ENCODE data around the gene ASPHD2. TPM values are rescaled to one million over a fixed set of nuclear protein-coding genes. Genes with fewer than 3 reads are reported as not detected.

Gene ASPHD2, protein sequence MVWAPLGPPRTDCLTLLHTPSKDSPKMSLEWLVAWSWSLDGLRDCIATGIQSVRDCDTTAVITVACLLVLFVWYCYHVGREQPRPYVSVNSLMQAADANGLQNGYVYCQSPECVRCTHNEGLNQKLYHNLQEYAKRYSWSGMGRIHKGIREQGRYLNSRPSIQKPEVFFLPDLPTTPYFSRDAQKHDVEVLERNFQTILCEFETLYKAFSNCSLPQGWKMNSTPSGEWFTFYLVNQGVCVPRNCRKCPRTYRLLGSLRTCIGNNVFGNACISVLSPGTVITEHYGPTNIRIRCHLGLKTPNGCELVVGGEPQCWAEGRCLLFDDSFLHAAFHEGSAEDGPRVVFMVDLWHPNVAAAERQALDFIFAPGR
- 8.5 and 10.4 TPM in 2 replicates for total RNA-seq (2013; cell fraction: nucleolus; rRNA removed)
- total RNA-seq (2014; rRNA removed) = 10.4 and 10.8 TPM in 2 replicates
- 5.0 and 5.3 TPM in 2 replicates for total RNA-seq (2014; rRNA removed; fragmentation: Illumina TruSeq; extraction: Trizol)
- 10.6 TPM in 2 replicates for total RNA-seq (2021)
- 2.3 TPM for polyA plus RNA-seq (2011; ENCODE audit: low read depth)
- 6.2 and 7.7 TPM in 2 replicates for polyA plus RNA-seq (2011; rRNA removed)
- polyA plus RNA-seq (2011; cell fraction: cytosol; rRNA removed) = 7.7 and 8.5 TPM in 2 replicates
- polyA plus RNA-seq (2011; cell fraction: nucleus; rRNA removed) = 6.9 and 7.5 TPM in 2 replicates
- 3.4 and 4.4 TPM in 2 replicates for polyA plus RNA-seq (2012)
- polyA plus RNA-seq (2014; fragmentation: Illumina TruSeq; extraction: Trizol) = 3.5 and 5.1 TPM in 2 replicates
- polyA plus RNA-seq (2014; fragmentation: Nextera tagmentation; extraction: Ambion mirVana) = 1 to 10 TPM; 1.6 to 2.3 TPM
- 9.0 TPM in 2 replicates for polyA plus RNA-seq (2014; rRNA removed)
- polyA plus RNA-seq (2016; fragmentation: Nextera tagmentation; extraction: Ambion mirVana) = 1 to 10 TPM; 1.6 to 3.2 TPM
- 10.2 and 15.7 TPM in 2 replicates for polyA minus RNA-seq (2011; rRNA and poly(A)+ RNA removed)
- polyA minus RNA-seq (2011; cell fraction: cytosol; rRNA and poly(A)+ RNA removed) = 3.7 and 5.5 TPM in 2 replicates
- 4.5 and 6.3 TPM in 2 replicates for polyA minus RNA-seq (2011; cell fraction: nucleus; rRNA and poly(A)+ RNA removed)
- Bru-seq, nascent RNA = percentile 59 among the genes with signal in this experiment
- percentile 52 among the genes with signal in this experiment for BruChase-seq, experiment 1, labeled RNA remaining after a 6-hour chase
- percentile 60 among the genes with signal in this experiment for BruChase-seq, experiment 2, labeled RNA remaining after a 2-hour chase
- long read RNA-seq, experiment 1, partial matches to known transcripts = 0 of 1 reads
- long read RNA-seq, experiment 1, other reads (novel, unspliced or antisense) = 1 of 1 reads
- long read RNA-seq, experiment 2, partial matches to known transcripts = 0 of 3 reads
- long read RNA-seq, experiment 2, other reads (novel, unspliced or antisense) = 3 of 3 reads

DNA sequence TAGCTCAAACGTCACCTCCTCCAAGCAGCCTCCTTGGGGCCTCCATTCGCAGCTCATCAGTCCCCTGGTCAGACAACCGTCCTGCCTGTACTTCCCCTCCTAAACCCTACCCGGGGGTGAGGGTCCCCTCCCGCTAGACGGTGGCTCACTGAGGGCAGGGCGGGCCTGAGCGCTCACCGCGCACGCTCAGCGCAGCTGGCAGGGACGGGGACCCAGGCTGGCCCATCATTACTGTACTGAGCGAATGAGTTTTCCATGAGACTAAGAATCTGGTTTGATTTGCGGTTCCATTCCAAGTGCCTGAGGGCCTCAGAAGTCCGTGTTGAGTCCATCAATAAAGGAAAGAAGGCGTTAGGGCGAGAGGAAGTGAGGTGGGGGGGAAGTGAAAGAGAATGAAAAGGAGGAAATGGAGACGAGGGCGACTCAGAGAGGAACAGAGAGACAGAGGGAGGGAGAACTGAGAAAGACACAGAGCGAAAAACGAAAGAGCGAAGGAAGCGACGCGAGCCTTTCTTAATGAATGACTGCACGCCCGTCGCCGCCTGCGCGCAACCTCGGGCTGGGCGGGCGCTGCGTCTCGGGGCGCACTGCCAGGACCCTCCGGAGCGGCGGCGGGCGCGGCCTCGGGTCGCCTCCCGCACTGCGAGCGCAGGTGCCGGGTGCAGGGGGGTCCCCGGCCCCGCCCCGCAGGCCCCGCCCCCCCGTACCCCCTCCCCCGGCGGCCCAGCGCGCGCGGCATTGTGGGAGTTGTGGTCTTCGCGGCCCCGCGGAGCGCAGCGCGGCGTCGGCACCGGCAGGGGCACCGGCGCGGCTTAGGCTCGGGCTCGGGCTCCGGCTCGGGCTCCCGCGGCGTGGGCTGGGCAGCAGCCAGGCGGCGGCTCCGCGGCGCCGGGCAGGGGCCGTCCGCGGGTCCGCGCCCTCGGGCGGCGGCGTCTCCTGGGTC, at the start of gene ASPHD2:
Gene ASPHD2 (plus strand): TSS at position 746 of the 943 bp plus-strand sequence. CDS start 4,356 bp downstream, outside the sequence.
- ChIA-PET CTCF (interaction anchor here (1.0 to 1.1 kb wide), 2 partner anchors 164 to 245 kb away, joined by 3 read pairs; no protein-coding TSS in a partner anchor), RAD21 (ENCODE audit: unreplicated experiment) (no interaction called here), SMC1A (ENCODE audit: uncharacterized antibody, unreplicated experiment) (interaction anchor here (1.0 to 1.8 kb wide), 4 partner anchors 9 to 215 kb away, joined by 4 to 5 read pairs (median 4); no protein-coding TSS in a partner anchor), POLR2A (interaction anchor here (0.6 kb wide), 1 partner anchor 56 kb away, joined by 3 read pairs; no protein-coding TSS in a partner anchor)
- peak within 1 kb of the TSS; percentile 81 for H2AFZ ChIP-seq (ENCODE audit: control insufficient read depth, low read depth, low read length)
- peaks cover 36% of the 10 kb centered on the region for H3K4me1 ChIP-seq (ENCODE audit: control insufficient read depth, insufficient read depth, low read length)
- peak within 1 kb of the TSS; percentile 92 for H3K4me3 ChIP-seq
- WGBS (ENCODE audit: insufficient coverage, insufficient replicate concordance, low lambda C conversion rate, missing lambda C conversion rate) = 1% methylated on average over 57 of the region's 96 CpGs
- DNase-seq (ENCODE audit: low read depth, low spot score) (peak; percentile 81), FAIRE-seq (peak; percentile 90), ATAC-seq (peak; percentile 90)
- peaks cover 27% of the 10 kb centered on the region for H3K79me2 ChIP-seq (ENCODE audit: control insufficient read depth, insufficient read depth, low read length)
- H3K36me3 ChIP-seq (ENCODE audit: control insufficient read depth in 2 of 2, insufficient read depth in 2 of 2, low read length in 1 of 2) = peaks cover 0 to 4% of the 10 kb centered on the region in 2 experiments; a peak in 2 of 4 replicates
- H3K9ac ChIP-seq (ENCODE audit: control insufficient read depth, insufficient read depth, low read length) = peak within 1 kb of the TSS; percentile 84
- BruUV-seq (replicated peaks) = TSS peak; percentile 91
- H3K27ac ChIP-seq (ENCODE audit: control insufficient read depth, insufficient read depth) = peak within 1 kb of the TSS; percentile 93
- H3K9me3 ChIP-seq (replicated peaks; ENCODE audit: control insufficient read depth, insufficient read depth, low read length) = no peaks in the 10 kb centered on the region; the same call in 2 of the 3 replicates
- peak within 1 kb of the TSS; percentile 100 for H3K4me2 ChIP-seq (ENCODE audit: control insufficient read depth, insufficient read depth)
- H4K20me1 ChIP-seq (ENCODE audit: control insufficient read depth, insufficient read depth) = no peaks in the 10 kb centered on the region
- in situ Hi-C loops (cut with MboI) (no loop called here), intact Hi-C loops (cut with micrococcal nuclease; ENCODE audit: unreplicated experiment) (no loop called here)
- H3K27me3 ChIP-seq (replicated peaks in 1 of 2; ENCODE audit: control insufficient read depth in 2 of 2, insufficient read depth in 2 of 2, low read length in 1 of 2) = no peaks in the 10 kb centered on the region
- TF ChIP-seq BHLHE40 (IDR thresholded peaks at IDR 0.05; ENCODE audit: borderline replicate concordance in 1 of 2, low read depth in 2 of 2, low read length in 1 of 2) = peak in 1 of 2 experiments; percentile 85
- TF ChIP-seq, protein P1, sequence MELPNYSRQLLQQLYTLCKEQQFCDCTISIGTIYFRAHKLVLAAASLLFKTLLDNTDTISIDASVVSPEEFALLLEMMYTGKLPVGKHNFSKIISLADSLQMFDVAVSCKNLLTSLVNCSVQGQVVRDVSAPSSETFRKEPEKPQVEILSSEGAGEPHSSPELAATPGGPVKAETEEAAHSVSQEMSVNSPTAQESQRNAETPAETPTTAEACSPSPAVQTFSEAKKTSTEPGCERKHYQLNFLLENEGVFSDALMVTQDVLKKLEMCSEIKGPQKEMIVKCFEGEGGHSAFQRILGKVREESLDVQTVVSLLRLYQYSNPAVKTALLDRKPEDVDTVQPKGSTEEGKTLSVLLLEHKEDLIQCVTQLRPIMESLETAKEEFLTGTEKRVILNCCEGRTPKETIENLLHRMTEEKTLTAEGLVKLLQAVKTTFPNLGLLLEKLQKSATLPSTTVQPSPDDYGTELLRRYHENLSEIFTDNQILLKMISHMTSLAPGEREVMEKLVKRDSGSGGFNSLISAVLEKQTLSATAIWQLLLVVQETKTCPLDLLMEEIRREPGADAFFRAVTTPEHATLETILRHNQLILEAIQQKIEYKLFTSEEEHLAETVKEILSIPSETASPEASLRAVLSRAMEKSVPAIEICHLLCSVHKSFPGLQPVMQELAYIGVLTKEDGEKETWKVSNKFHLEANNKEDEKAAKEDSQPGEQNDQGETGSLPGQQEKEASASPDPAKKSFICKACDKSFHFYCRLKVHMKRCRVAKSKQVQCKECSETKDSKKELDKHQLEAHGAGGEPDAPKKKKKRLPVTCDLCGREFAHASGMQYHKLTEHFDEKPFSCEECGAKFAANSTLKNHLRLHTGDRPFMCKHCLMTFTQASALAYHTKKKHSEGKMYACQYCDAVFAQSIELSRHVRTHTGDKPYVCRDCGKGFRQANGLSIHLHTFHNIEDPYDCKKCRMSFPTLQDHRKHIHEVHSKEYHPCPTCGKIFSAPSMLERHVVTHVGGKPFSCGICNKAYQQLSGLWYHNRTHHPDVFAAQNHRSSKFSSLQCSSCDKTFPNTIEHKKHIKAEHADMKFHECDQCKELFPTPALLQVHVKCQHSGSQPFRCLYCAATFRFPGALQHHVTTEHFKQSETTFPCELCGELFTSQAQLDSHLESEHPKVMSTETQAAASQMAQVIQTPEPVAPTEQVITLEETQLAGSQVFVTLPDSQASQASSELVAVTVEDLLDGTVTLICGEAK (IDR thresholded peaks at IDR 0.05; ENCODE audit: borderline replicate concordance) = peak; percentile 42; the same call in 1 of the 2 replicates
- TF ChIP-seq, protein P2, sequence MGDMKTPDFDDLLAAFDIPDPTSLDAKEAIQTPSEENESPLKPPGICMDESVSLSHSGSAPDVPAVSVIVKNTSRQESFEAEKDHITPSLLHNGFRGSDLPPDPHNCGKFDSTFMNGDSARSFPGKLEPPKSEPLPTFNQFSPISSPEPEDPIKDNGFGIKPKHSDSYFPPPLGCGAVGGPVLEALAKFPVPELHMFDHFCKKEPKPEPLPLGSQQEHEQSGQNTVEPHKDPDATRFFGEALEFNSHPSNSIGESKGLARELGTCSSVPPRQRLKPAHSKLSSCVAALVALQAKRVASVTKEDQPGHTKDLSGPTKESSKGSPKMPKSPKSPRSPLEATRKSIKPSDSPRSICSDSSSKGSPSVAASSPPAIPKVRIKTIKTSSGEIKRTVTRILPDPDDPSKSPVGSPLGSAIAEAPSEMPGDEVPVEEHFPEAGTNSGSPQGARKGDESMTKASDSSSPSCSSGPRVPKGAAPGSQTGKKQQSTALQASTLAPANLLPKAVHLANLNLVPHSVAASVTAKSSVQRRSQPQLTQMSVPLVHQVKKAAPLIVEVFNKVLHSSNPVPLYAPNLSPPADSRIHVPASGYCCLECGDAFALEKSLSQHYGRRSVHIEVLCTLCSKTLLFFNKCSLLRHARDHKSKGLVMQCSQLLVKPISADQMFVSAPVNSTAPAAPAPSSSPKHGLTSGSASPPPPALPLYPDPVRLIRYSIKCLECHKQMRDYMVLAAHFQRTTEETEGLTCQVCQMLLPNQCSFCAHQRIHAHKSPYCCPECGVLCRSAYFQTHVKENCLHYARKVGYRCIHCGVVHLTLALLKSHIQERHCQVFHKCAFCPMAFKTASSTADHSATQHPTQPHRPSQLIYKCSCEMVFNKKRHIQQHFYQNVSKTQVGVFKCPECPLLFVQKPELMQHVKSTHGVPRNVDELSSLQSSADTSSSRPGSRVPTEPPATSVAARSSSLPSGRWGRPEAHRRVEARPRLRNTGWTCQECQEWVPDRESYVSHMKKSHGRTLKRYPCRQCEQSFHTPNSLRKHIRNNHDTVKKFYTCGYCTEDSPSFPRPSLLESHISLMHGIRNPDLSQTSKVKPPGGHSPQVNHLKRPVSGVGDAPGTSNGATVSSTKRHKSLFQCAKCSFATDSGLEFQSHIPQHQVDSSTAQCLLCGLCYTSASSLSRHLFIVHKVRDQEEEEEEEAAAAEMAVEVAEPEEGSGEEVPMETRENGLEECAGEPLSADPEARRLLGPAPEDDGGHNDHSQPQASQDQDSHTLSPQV (IDR thresholded peaks at IDR 0.05) = no peak
